Measurements from ENCODE around the gene AMOT.

AMOT gene

GRCh38 chrX:112799425-112799824 is 41.2 kb downstream of the AMOT start:
- peaks cover 0 to 7% (median 0%) of the 10 kb centered on the region in 3 donors for H3K9me3 ChIP-seq
- peaks cover 0 to 6% (median 3%) of the 10 kb centered on the region in 3 donors for H3K36me3 ChIP-seq
- no peak for DNase-seq
- no peak overlapping the region for H3K4me3 ChIP-seq
- intact Hi-C loops (cut with DNase I; ENCODE audit: low total_unique reads): no loop called here
- H3K27me3 ChIP-seq: no peaks in the 10 kb centered on the region
- no peak for TF ChIP-seq CTCF (IDR thresholded peaks at IDR 0.05)
- H3K4me1 ChIP-seq: no peaks in the 10 kb centered on the region
- H3K27ac ChIP-seq: no peak overlapping the region

GRCh38 chrX:112798736-112799135 is 41.9 kb downstream of the AMOT start:
- intact Hi-C loops (cut with DNase I; ENCODE audit: low total_unique reads): no loop called here
- no peak overlapping the region for H3K27ac ChIP-seq
- H3K4me1 ChIP-seq: no peaks in the 10 kb centered on the region
- peaks cover 0 to 7% (median 0%) of the 10 kb centered on the region in 3 donors for H3K9me3 ChIP-seq
- H3K36me3 ChIP-seq: peaks cover 0 to 6% (median 3%) of the 10 kb centered on the region in 3 donors
- TF ChIP-seq CTCF (IDR thresholded peaks at IDR 0.05): no peak
- no peaks in the 10 kb centered on the region for H3K27me3 ChIP-seq
- no peak overlapping the region for H3K4me3 ChIP-seq
- no peak for DNase-seq

GRCh38 chrX:112789931-112790330 is 50.7 kb downstream of the AMOT start:
- H3K36me3 ChIP-seq: peaks cover 0 to 22% (median 0%) of the 10 kb centered on the region in 3 donors
- no peak overlapping the region for H3K4me3 ChIP-seq
- H3K27ac ChIP-seq: no peak overlapping the region
- DNase-seq: no peak
- intact Hi-C loops (cut with DNase I; ENCODE audit: low total_unique reads): no loop called here
- no peak for TF ChIP-seq CTCF (IDR thresholded peaks at IDR 0.05)
- no peaks in the 10 kb centered on the region for H3K9me3 ChIP-seq
- no peaks in the 10 kb centered on the region for H3K4me1 ChIP-seq
- no peaks in the 10 kb centered on the region for H3K27me3 ChIP-seq

- Histone ChIP-seq H3K27me3 (no peaks in the 10 kb centered on the region), H3K4me1 (no peaks in the 10 kb centered on the region), H3K27ac (no peak overlapping the region), H3K36me3 (peaks cover 0 to 26% (median 9%) of the 10 kb centered on the region in 3 donors), H3K4me3 (no peak overlapping the region), H3K9me3 (peaks cover 0 to 5% (median 0%) of the 10 kb centered on the region in 3 donors)
- no peak for DNase-seq
- intact Hi-C loops (cut with DNase I; ENCODE audit: low total_unique reads): no loop called here
- TF ChIP-seq CTCF (IDR thresholded peaks at IDR 0.05): no peak
These were observed 54.6 kb downstream of the AMOT start for GRCh38 chrX:112786076-112786475.

GRCh38 chrX:112785344-112785743 is 55.3 kb downstream of the AMOT start:
- H3K36me3 ChIP-seq: peaks cover 0 to 26% (median 9%) of the 10 kb centered on the region in 3 donors
- TF ChIP-seq CTCF (IDR thresholded peaks at IDR 0.05): no peak
- no peaks in the 10 kb centered on the region for H3K27me3 ChIP-seq
- no peak overlapping the region for H3K27ac ChIP-seq
- H3K4me1 ChIP-seq: no peaks in the 10 kb centered on the region
- no peak for DNase-seq
- peaks cover 0 to 5% (median 0%) of the 10 kb centered on the region in 3 donors for H3K9me3 ChIP-seq
- intact Hi-C loops (cut with DNase I; ENCODE audit: low total_unique reads): no loop called here
- H3K4me3 ChIP-seq: no peak overlapping the region

GRCh38 chrX:112784692-112785091 is 55.9 kb downstream of the AMOT start:
- peaks cover 0 to 5% (median 0%) of the 10 kb centered on the region in 3 donors for H3K9me3 ChIP-seq
- DNase-seq: no peak
- no peaks in the 10 kb centered on the region for H3K27me3 ChIP-seq
- peaks cover 0 to 21% (median 9%) of the 10 kb centered on the region in 3 donors for H3K36me3 ChIP-seq
- H3K27ac ChIP-seq: no peak overlapping the region
- no peak for TF ChIP-seq CTCF (IDR thresholded peaks at IDR 0.05)
- no peak overlapping the region for H3K4me3 ChIP-seq
- intact Hi-C loops (cut with DNase I; ENCODE audit: low total_unique reads): no loop called here
- H3K4me1 ChIP-seq: no peaks in the 10 kb centered on the region
